IMR-90 (cell line): ENCODE data around the gene TPO. TPM values are rescaled to one million over a fixed set of nuclear protein-coding genes. Genes with fewer than 3 reads are reported as not detected.

Experiments used
- ATAC-seq: fragments of 200-7000 bp; cut with Tn5 transposase; 2 replicates; pipeline ENCODE4 v1.9.1; 2020; ENCODE audit warnings: low read depth, mild to moderate bottlenecking, moderate library complexity
- BruUV-seq: library from RNA; stranded (reverse); fragments of 400-500 nt; replicated peaks from 2 replicates; lab custom pipeline; 2021; lab: Mats Ljungman, UMichigan
- CTCF ChIA-PET: fragments of 300-600 bp; formaldehyde crosslinking; extraction: SDS; loops from one replicate; lab custom pipeline; 2021; ENCODE audit warnings: antibody characterized with exemption; lab: Yijun Ruan, JAX
- POLR2A ChIA-PET: fragments of 300-600 bp; sonication (Branson Sonifier 250); formaldehyde crosslinking; loops from one replicate; lab custom pipeline; 2022; ENCODE audit warnings: antibody characterized with exemption; ENCODE audit not compliant: unreplicated experiment; lab: Charles Lee
- DNase-seq: peaks from one replicate; pipeline ENCODE4 v3.0.0; 2013
- H2AFZ ChIP-seq: replicated peaks from 2 replicates; pipeline ENCODE3; 2013; ENCODE audit warnings: low read length, mild to moderate bottlenecking; ENCODE audit not compliant: poor library complexity
- H2AK5ac ChIP-seq: 2 replicates; pipeline ENCODE4 v1.6.1; 2013; ENCODE audit warnings: low read depth, low read length, inconsistent platforms
- H2AK9ac ChIP-seq: replicated peaks from 2 replicates; pipeline ENCODE3; 2013; ENCODE audit warnings: mild to moderate bottlenecking, low read depth, low read length, moderate library complexity; ENCODE audit not compliant: poor library complexity
- H2BK120ac ChIP-seq: 2 replicates; pipeline ENCODE4 v1.6.1; 2013; ENCODE audit warnings: low read depth, low read length, inconsistent platforms
- H2BK15ac ChIP-seq: 3 replicates; pipeline ENCODE4 v1.6.1; 2013; ENCODE audit warnings: low read depth, low read length, inconsistent platforms
- H2BK20ac ChIP-seq: 2 replicates; pipeline ENCODE4 v1.6.1; 2013; ENCODE audit warnings: low read depth, mild to moderate bottlenecking, inconsistent platforms, low read length, moderate library complexity
- H2BK5ac ChIP-seq: 2 replicates; pipeline ENCODE4 v1.6.1; 2013; ENCODE audit warnings: mild to moderate bottlenecking, low read depth, low read length, inconsistent platforms; ENCODE audit not compliant: poor library complexity, severe bottlenecking
- H3K14ac ChIP-seq: replicated peaks from 2 replicates; pipeline ENCODE4 v1.6.1; 2013; ENCODE audit warnings: low read depth, low read length, inconsistent platforms
- H3K18ac ChIP-seq: 2 replicates; pipeline ENCODE4 v1.6.1; 2013; ENCODE audit warnings: low read depth, low read length, control low read depth
- H3K23ac ChIP-seq: 2 replicates; pipeline ENCODE4 v1.6.1; 2013; ENCODE audit warnings: low read depth, low read length, inconsistent platforms
- H3K27ac ChIP-seq: 2 replicates; pipeline ENCODE4 v1.5.1; 2013; ENCODE audit warnings: mild to moderate bottlenecking, control low read depth, low read length; ENCODE audit not compliant: insufficient read depth
- H3K27me3 ChIP-seq: 2 replicates; pipeline ENCODE4 v1.6.1; 2013; ENCODE audit warnings: low read length; ENCODE audit not compliant: control insufficient read depth, insufficient read depth
- H3K36me3 ChIP-seq: 2 replicates; pipeline ENCODE4 v1.6.1; 2013; ENCODE audit warnings: low read length, mixed read lengths; ENCODE audit not compliant: control insufficient read depth, insufficient read depth
- H3K4ac ChIP-seq: 2 replicates; pipeline ENCODE4 v1.6.1; 2013; ENCODE audit warnings: low read depth, low read length, inconsistent platforms
- H3K4me1 ChIP-seq: 2 replicates; pipeline ENCODE4 v1.6.1; 2013; ENCODE audit warnings: low read length, mixed read lengths; ENCODE audit not compliant: control insufficient read depth, insufficient read depth
- H3K4me2 ChIP-seq: 2 replicates; pipeline ENCODE4 v1.6.1; 2013; ENCODE audit warnings: low read depth, mild to moderate bottlenecking, control low read depth, low read length, moderate library complexity
- H3K4me3 ChIP-seq: 2 replicates; pipeline ENCODE4 v1.5.1; 2013; ENCODE audit warnings: low read depth, mild to moderate bottlenecking, control low read depth, low read length, moderate library complexity; ENCODE audit not compliant: insufficient read depth
- H3K56ac ChIP-seq: 2 replicates; pipeline ENCODE4 v1.6.1; 2013; ENCODE audit warnings: low read length, inconsistent platforms; ENCODE audit not compliant: insufficient read depth; ENCODE audit errors: extremely low read depth
- H3K79me1 ChIP-seq, 2 experiments: 2 replicates each; pipeline ENCODE4 v1.6.1; 2013; ENCODE audit warnings: low read length in 2 of 2, inconsistent platforms in 1 of 2, low read depth in 1 of 2
- H3K9ac ChIP-seq: 2 replicates; pipeline ENCODE4 v1.6.1; 2013; ENCODE audit warnings: low read depth, low read length, control low read depth
- H3K9me1 ChIP-seq: 2 replicates; pipeline ENCODE4 v1.6.1; 2013; ENCODE audit warnings: low read length, inconsistent platforms; ENCODE audit not compliant: insufficient read depth
- H3K9me3 ChIP-seq: 2 replicates; pipeline ENCODE4 v1.6.1; 2013; ENCODE audit warnings: low read length; ENCODE audit not compliant: control insufficient read depth, insufficient read depth
- H4K20me1 ChIP-seq: 2 replicates; pipeline ENCODE4 v1.6.1; 2013; ENCODE audit warnings: low read length, inconsistent platforms; ENCODE audit not compliant: insufficient read depth
- H4K5ac ChIP-seq: 2 replicates; pipeline ENCODE4 v1.6.1; 2013; ENCODE audit warnings: mild to moderate bottlenecking, low read depth, low read length, control low read depth
- H4K8ac ChIP-seq, 2 experiments: 2 replicates each; pipeline ENCODE4 v1.6.1; 2013; ENCODE audit warnings: low read depth in 2 of 2, low read length in 2 of 2, control low read depth in 1 of 2, inconsistent platforms in 1 of 2
- H4K91ac ChIP-seq: 2 replicates; pipeline ENCODE4 v1.6.1; 2013; ENCODE audit warnings: low read depth, low read length, inconsistent platforms; ENCODE audit not compliant: insufficient read depth
- BHLHE40 ChIP-seq: fragments of 150-350 bp; IDR thresholded peaks from 2 replicates; pipeline ENCODE4 v1.6.1; 2016; ENCODE audit warnings: mild to moderate bottlenecking, low read depth, low read length
- FOS ChIP-seq: fragments of 150-350 bp; IDR thresholded peaks from 2 replicates; pipeline ENCODE4 v1.6.1; 2016; ENCODE audit warnings: low read depth, low read length
- MXI1 ChIP-seq: IDR thresholded peaks from 2 replicates; pipeline ENCODE4 v1.6.1; 2012; ENCODE audit warnings: low read depth, mild to moderate bottlenecking, low read length, moderate library complexity, borderline replicate concordance
- RAD21 ChIP-seq: IDR thresholded peaks from 2 replicates; pipeline ENCODE4 v1.6.1; 2012; ENCODE audit warnings: low read length, improper control_type of control experiment
- RCOR1 ChIP-seq: IDR thresholded peaks from 2 replicates; pipeline ENCODE4 v1.6.1; 2012; ENCODE audit warnings: mild to moderate bottlenecking, low read length, improper control_type of control experiment; ENCODE audit not compliant: insufficient replicate concordance
- WGBS, 2 experiments: methylation state at CpG; one replicate each; pipeline versions ENCODE4 v1.1.5 to v1.1.7; 2013; ENCODE audit warnings: missing lambda C conversion rate in 2 of 2; ENCODE audit not compliant: insufficient read length in 1 of 2; ENCODE audit errors: extremely low coverage in 2 of 2; 5-methylcytosine and 5-hydroxymethylcytosine counted together
- dilution Hi-C: fragments of 300-500 bp; cut with HindIII; formaldehyde crosslinking; loops from one replicate; pipeline ENCODE4 v1.14.3; 2018; ENCODE audit warnings: low sequenced_read_pairs; ENCODE audit not compliant: unreplicated experiment
- in situ Hi-C: fragments of 300-500 bp; cut with MboI; formaldehyde crosslinking; loops from 3 replicates; pipeline ENCODE4 v1.14.3; 2019; ENCODE audit warnings: low sequenced_read_pairs, inconsistent platforms, mixed read lengths
- intact Hi-C: fragments of 100-400 bp; cut with micrococcal nuclease; formaldehyde crosslinking; loops from 2 replicates; pipeline ENCODE4 v1.10.0; 2022
- polyA plus RNA-seq, 3 experiments: library from polyadenylated mRNA; depleted of rRNA; stranded (reverse); fragments of >200 nt; gene quantifications; 2 replicates each; pipeline ENCODE4 v1.2.3, GENCODE V29; 2012; ENCODE audit warnings: low replicate concordance in 1 of 3
- total RNA-seq: library from RNA; depleted of rRNA; stranded (reverse); fragments of >200 nt; gene quantifications from 2 replicates; pipeline ENCODE4 v1.2.3, GENCODE V29; 2012

TPO gene
- total and polyA plus RNA-seq, 2 of the 4 experiments (the other 2 are of a cell fraction), result not detected

- ChIA-PET CTCF (interaction anchor here (0.6 kb wide), 1 partner anchor 1395 kb away, joined by 5 read pairs; no protein-coding TSS in a partner anchor), POLR2A (no interaction called here)
- BruUV-seq, result no TSS peak
- Histone ChIP-seq H2AK5ac (no peak overlapping the region), H3K4ac (no peak overlapping the region), H2BK20ac (no peak overlapping the region), H3K9me3 (no peaks in the 10 kb centered on the region; the same call in 1 of the 2 replicates), H3K14ac (no peak overlapping the region), H4K20me1 (no peaks in the 10 kb centered on the region), H3K79me1 (no peaks in the 10 kb centered on the region), H3K56ac (no peak overlapping the region), H3K23ac (no peak overlapping the region), H3K4me2 (no peak overlapping the region), H2BK5ac (no peak overlapping the region), H4K5ac (no peak overlapping the region), H2BK120ac (no peak overlapping the region), H2AK9ac (peak overlapping the region; percentile 28), H2BK15ac (no peak overlapping the region), H3K4me3 (no peak overlapping the region), H4K91ac (no peak overlapping the region), H3K4me1 (no peaks in the 10 kb centered on the region), H4K8ac (no peak overlapping the region), H3K27ac (no peak overlapping the region), H3K18ac (no peak overlapping the region), H3K9me1 (no peaks in the 10 kb centered on the region), H3K36me3 (no peaks in the 10 kb centered on the region), H2AFZ (no peak overlapping the region), H3K27me3 (no peaks in the 10 kb centered on the region; the same call in 1 of the 2 replicates), H3K9ac (no peak overlapping the region)
- ATAC-seq (no peak), DNase-seq (no peak)
- no peak for TF ChIP-seq BHLHE40
- TF ChIP-seq RCOR1, result no peak
- TF ChIP-seq FOS, result no peak
- TF ChIP-seq RAD21, result no peak
- no peak for TF ChIP-seq MXI1
- in situ Hi-C loops (no loop called here), intact Hi-C loops (no loop called here), dilution Hi-C loops (no loop called here)
- 49% methylated on average over 12 of the region's 15 CpGs; no CpG with 5 or more reads in 1 of the 2 experiments for WGBS, 2 experiments
These were observed 79.6 kb downstream of the TPO start for GRCh38 chr2:1492711-1493430.
